GM18873 (cell line): ENCODE results near the gene B4GALT3.
"Not testable (repeated sequence)": the region's sequence is repeated elsewhere in the genome, so short reads cannot be mapped to it uniquely, and the experiment has no call there.

ENCODE experiments used
- ATAC-seq: cut with Tn5 transposase; IDR thresholded peaks from one replicate; pipeline ENCODE4 v1.9.1; 2021; ENCODE audit warnings: mild to moderate bottlenecking, moderate library complexity, moderate number of reproducible peaks; ENCODE audit not compliant: unreplicated experiment, low FRiP score

The B4GALT3 gene

DNA sequence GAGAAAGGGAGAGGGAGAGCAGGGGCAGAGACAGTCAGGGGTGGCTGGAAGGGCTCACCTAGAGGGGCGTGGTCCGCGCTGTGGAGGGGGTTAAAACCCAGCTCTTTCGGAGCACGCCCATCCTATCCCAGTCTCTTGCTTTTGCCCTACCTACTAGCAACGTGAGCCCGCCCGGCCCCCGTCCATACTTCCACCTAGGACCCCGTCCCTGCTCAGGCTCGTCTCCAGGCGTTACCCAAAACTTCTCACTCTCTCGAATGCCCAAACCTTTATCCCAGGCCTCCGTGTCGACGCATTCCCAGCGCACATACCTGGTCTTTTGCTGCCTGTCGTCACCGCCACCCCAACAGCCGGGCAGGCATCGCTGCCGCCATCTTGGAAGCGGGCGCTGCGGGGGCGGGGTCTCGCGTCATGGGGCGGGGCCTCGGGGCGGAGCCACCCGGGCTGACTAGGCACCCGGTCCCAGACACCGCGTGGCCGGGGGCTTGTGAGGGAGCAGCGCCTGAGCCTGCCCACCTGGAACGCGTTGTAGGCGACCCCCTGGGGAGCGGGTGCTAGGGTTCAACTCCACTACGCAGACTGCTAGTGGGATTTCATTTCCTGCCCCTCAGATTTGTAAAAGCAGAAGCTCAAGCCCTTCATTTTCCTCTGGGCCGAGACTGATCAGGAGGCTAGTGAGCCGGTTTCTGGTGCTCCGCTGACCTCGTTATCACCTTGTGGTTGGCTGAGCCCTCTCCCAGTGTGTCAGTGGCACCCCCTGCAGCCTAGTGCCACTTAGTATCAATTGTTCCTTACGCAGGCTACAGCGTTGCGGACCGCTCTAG, at the start of gene B4GALT3:
TSS of gene B4GALT3 (minus strand) at position 396 of the 824 bp plus-strand sequence. CDS start 1,447 bp downstream, outside the sequence.
- peak; percentile 58 for ATAC-seq

DNA sequence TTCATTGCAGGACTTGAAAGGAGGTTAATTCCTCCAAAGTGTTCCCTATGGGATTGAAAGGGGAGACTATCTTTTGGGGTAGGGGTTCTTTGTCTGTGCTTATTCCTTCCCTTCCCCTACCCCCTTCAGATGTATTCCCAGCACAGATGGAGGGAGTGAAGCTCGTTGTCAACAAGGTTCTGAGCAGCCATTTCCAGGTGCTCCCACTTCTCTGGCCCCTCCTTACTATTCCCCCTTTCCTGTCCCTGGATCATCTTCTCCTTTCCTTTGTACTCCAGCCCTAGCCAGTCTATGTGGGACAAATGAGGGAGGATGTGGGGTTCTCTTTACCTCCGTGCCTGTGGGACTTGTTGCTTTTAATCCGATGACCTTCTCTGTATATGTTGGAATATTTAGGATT, 49.5 kb upstream of the B4GALT3 start:
- no peak for ATAC-seq

GRCh38 chr1:161226320-161226711, 49.0 kb upstream of the B4GALT3 start:
- no peak for ATAC-seq

DNA sequence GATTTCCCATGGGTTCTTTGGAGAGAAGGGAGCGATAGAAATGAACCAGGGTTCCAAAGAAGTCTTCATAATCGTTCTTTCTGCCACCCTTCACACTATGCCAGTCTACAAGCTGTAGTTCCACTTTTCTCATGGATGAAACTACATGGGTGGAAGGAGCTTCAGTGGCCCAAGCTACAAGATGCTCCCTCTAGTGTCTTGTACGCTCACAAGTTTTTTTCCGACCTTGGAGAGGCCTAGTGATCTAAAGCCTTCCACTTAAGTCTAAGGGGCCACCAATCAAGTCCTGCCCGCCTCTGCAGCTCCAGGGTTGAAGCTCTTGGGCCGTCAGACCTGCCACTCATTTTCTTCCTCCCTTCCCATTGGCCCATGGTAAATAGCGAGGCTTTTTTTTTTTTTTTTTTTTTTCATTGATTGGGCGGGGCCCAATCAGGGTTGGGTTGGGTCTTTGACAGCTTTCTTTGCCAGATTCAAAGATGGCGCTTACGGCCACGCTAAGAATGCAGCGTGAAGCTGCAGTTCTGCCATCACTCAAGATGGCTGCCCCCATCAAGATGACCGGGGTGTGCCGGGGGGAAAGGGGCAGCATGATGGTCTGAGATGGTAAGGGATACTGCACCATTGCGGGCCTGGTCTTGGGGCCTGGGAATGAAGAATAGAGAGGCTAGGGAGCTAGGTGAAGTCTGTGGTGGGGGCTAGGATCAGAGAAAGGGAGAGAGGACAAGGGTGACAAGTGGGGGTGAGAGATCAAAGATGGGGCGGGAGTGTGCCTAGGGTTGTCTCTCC, 48.4 kb upstream of the B4GALT3 start, which contains the start of gene TOMM40L:
TSS of gene TOMM40L (plus strand) at position 527 of the 786 bp plus-strand sequence. CDS start 430 bp downstream, outside the sequence.
- ATAC-seq, result peak; percentile 92

DNA sequence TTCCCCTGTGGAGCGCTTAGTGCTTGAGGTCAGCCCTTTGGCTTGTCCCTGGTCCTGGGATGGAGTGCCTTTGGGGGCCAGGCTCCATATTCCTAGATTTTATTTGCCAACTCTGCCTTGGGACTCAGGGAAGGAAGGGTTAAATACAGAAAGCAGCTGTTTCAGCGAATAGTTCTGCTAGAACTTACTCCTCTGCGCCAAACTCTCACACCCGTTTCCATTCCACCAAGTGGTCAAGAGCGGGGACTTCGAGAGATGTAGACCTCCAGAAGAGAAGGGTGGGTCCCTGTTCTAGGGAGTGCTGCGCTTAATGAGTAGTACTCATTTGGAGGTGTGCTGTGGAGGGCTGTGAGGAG, 47.8 kb upstream of the B4GALT3 start:
- ATAC-seq, result no peak

GRCh38 chr1:161224695-161225087, 47.4 kb upstream of the B4GALT3 start:
- ATAC-seq, result not testable (repeated sequence)

GRCh38 chr1:161223805-161224694, 46.7 kb upstream of the B4GALT3 start:
- no peak for ATAC-seq

DNA sequence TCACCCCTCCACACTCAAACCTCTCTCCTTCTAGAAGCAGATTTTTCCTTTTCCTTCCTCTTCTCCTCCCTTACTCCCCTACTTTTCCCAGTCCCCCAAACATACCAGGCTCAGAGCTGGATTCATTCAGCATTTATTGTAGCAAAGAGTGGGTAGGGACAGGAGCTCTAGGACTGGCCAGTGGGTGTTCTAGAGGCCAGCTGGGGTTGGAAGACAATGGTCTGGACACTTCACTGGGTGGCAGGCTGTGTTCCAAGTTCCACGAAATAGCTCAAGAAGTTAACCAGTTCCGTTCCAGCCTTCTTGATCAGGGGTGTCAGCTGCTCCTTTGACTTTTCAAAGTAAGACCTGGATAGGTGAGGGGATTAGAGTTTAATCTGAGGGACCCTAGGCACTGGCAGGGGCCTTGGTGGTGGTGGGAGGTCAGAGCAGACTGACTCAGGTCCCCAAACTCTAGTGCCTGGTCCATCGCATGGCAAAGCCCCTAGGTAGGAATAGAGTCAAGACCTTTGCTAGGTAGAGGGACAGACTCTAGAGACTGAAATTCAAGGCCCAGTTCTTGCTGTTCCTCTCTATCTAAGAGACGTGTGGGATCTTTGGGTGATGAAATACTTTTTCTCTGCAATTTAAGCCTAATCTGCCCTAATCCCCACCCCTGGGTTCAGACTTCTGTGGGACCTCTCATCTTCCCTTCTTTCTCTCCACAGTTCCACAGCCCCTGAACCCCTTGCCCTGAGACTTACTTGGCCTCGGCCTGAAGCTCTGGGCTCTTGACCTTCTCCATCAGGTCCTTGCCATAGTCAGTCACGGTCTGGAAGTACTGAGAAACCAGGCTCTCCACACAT, 45.1 kb upstream of the B4GALT3 start:
- no peak for ATAC-seq

DNA sequence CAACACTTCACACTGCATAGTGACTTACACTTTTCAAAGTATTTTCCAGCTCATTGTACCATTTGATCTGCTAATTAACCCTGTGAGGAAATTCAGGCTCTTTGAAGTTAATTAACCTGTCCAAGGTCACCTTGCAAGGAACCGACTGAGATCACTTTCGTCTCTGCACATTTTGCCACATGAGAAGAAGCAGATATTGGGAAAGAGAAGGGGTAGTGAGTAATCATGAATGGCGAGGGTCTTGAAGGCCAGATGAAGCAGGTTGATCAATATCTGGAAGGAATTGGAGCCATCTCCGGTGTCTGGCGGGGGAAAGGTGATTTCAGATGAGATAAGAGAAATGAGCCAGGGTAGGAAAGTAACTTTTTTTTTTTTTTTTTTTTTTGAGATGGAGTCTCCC, 42.7 kb upstream of the B4GALT3 start:
- ATAC-seq, result no peak

DNA sequence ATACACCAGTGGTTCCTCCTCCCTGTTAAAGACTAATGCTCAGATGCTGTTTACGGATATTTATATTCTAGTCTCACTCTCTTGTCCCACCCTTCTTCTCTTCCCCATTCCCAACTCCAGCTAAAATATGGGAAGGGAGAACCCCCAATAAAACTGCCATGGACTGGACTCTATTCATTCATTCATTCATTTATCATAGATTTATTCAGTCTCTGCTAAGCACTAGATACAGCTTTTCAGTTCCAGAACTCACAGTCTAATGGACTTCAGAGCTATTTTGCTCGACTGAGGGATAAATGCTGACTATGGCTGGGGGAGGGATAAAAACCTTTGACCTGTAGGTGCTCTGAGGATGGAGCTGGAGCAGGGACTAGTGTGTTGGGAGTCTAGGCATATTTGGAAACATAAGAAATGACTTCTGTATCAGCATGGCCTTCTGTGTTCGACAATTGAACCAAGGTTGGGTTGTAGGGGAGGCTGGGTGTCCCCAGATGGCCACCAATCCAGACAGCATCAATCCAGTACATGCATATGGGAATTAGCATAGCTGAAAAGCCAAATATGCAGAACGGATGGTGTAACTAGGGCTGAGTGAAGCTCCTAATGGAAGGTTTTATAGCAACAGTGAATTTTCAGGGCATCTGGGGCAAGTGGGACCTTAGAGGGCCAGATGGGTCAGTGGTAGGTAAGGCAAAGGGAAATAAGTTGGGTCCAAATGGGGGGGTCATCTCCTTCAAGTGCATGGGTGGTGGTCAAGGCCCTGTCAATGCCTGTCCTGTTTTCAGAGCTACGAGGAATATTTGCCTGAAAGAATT, 42.0 kb upstream of the B4GALT3 start:
- ATAC-seq, result no peak

DNA sequence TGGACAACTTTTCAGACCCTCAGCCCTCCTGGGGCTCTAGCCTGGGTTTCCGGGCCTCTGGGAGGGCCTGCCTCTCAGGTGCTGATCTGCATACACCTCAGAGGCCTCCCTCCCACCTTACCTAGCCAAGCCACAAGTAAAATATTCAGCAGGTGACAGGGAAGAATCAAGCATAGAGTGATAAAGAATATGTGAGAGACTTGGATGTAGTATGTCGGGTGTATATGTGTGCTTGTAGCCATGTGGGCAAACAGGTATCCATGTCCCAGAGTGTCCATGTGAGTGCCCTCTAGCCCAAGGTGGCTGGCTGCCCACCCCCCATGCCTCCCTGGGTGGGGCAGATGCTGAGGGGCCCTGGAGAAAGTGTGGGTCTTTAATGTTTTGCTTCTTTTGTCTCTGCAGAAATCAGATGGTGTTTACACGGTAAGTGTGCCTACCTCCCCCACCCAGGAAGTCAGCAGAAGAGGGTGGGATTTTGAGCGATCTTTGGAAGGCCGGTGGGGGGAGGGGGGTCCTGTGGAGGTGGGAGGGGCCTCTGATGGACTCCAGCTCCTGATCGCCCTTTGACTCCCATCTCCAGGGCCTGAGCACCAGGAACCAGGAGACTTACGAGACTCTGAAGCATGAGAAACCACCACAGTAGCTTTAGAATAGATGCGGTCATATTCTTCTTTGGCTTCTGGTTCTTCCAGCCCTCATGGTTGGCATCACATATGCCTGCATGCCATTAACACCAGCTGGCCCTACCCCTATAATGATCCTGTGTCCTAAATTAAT, 41.2 kb upstream of the B4GALT3 start:
- no peak for ATAC-seq

GRCh38 chr1:161217831-161218230, 40.5 kb upstream of the B4GALT3 start:
- ATAC-seq, result no peak

DNA sequence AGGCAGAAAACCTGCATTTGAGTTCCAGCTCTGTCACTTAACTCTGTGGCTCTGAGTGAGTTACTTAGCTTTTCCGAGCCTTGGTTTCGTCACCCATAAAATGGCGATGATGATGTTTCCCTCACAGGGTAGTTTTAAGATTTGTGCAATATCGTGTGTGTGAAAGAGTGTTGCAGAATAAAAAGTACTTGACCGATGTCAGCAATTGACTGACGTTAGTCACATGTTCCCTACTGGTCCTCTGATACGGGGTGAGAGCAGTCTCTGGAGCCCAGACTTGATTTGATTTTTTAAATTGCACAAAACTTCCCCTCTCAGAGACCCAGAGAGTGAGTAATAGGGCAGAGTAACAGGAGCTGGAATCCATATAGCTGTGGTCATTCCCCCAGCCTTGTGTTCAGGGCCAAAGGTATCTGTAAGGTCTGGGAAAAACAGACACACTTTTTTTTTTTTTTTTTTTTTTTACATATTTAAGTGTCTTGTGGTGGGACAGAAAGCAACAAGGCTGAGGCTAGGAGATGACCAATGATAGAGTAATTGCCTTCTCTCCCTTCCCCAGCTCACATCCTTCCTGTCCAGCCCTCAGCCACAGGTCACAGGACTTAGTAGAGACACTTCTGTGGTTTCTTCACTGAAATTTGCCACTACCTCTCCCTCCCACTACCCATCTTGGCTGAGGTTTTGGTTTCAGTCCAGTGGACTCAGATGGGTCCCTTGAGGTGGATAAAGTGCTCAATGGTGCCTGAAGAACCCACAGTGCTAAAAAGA, 39.8 kb upstream of the B4GALT3 start:
- peak; percentile 69 for ATAC-seq

DNA sequence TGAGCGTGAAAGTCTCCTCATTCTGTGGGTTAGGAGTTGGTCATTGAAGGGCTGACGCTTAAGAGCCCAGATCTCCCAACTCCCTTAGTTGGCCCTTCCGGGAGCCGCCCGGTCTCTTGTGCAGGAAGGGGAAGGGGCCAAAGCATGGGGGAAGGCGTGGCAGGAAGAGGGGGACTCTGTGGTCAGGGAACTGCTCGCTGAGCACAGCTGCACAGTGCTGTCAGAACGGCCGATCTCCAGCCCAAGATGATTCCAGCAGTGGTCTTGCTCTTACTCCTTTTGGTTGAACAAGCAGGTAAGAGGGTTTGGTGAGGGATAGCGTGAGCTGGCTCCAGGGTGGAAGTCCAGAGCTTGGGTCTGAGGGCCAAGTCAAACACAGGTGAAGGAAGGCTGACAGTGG, 37.8 kb upstream of the B4GALT3 start, which contains the start of gene FCER1G:
TSS of gene FCER1G (plus strand) at position 220 of the 400 bp plus-strand sequence. CDS start at position 247, 27 bp downstream.
- no peak for ATAC-seq

DNA sequence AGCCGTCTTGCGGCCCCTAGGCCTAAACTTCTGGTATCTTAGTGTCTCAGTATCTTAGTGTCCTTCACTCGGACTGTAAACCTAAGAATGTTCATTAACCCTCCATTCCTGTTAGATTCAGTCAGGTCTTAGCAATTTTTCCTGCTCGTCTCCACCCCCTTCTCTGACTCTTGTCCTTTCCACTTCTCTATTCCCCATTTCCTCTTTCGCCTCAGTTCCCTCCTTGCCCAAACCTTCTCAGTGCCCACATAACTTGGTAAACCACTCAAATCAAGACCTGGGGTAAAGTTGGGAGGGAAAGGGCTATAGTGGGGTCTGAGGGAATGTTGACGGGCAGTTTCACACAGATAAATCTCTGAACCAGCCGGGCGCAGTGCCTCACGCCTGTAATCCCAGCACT, 37.1 kb upstream of the B4GALT3 start:
- ATAC-seq, result no peak

GRCh38 chr1:161209790-161210409, 32.6 kb upstream of the B4GALT3 start:
- no peak for ATAC-seq

GRCh38 chr1:161207173-161207572, 29.9 kb upstream of the B4GALT3 start:
- ATAC-seq, result no peak
